ENCODE data around the gene B3GALT4. TPM values are rescaled to one million over a fixed set of nuclear protein-coding genes. Genes with fewer than 3 reads are reported as not detected.

Gene B3GALT4
- total and polyA plus RNA-seq, 2 of the 13 experiments (the other 11 are each of a cell fraction or from before 2014, with no cell fraction given), result 0.04 to 0.27 TPM

- TF ChIP-seq CSRNP1 (CRISPR knock-in tag; IDR thresholded peaks at IDR 0.05) (no peak; the same call in 1 of the 2 replicates), TARDBP (CRISPR knock-in tag; IDR thresholded peaks at IDR 0.05) (no peak; the same call in 1 of the 2 replicates), ZHX1 (CRISPR knock-in tag; IDR thresholded peaks at IDR 0.05; ENCODE audit: low read depth) (no peak), PCBP2 (optimal IDR thresholded peaks at IDR 0.05; ENCODE audit: low read depth, low read length, poor library complexity, severe bottlenecking) (no peak), HNF1B (CRISPR knock-in tag; IDR thresholded peaks at IDR 0.05) (peak; percentile 37; the same call in 1 of the 2 replicates), GTF2F1 (IDR thresholded peaks at IDR 0.05; ENCODE audit: low read length) (no peak), TEAD3 (CRISPR knock-in tag; optimal IDR thresholded peaks at IDR 0.05; ENCODE audit: borderline replicate concordance) (no peak), USF2 (IDR thresholded peaks at IDR 0.05; ENCODE audit: low read depth, low read length) (no peak), USF2 (CRISPR knock-in tag; IDR thresholded peaks at IDR 0.05; ENCODE audit: borderline replicate concordance) (no peak), CREB1 (IDR thresholded peaks at IDR 0.05) (0 out of 2 replicates have a peak, but pooled peaks have one; percentile 36), CREB1 (CRISPR knock-in tag; IDR thresholded peaks at IDR 0.05) (peak; percentile 92), SOX6 (IDR thresholded peaks at IDR 0.05) (no peak), SOX6 (CRISPR knock-in tag; IDR thresholded peaks at IDR 0.05) (no peak), ZNF878 (CRISPR knock-in tag; IDR thresholded peaks at IDR 0.05) (no peak), ZNF879 (CRISPR knock-in tag; IDR thresholded peaks at IDR 0.05) (no peak), ZNF567 (CRISPR knock-in tag; IDR thresholded peaks at IDR 0.05; ENCODE audit: borderline replicate concordance) (no peak), BORCS8-MEF2B (CRISPR knock-in tag; IDR thresholded peaks at IDR 0.05) (0 out of 2 replicates have a peak, but pooled peaks have one; percentile 12), ELF1 (CRISPR knock-in tag; IDR thresholded peaks at IDR 0.05) (peak; percentile 98), RARG (CRISPR knock-in tag; IDR thresholded peaks at IDR 0.05; ENCODE audit: low read depth) (no peak), ARNT2 (CRISPR knock-in tag; IDR thresholded peaks at IDR 0.05; ENCODE audit: low read depth) (no peak; the same call in 1 of the 2 replicates)
Measured at GRCh38 chr6:33288921-33289783, 12.2 kb downstream of the B3GALT4 start, which contains the start of the genes PFDN6 and WDR46 (continued).
